Measurements from ENCODE around the gene CORO7.

The CORO7 gene

DNA sequence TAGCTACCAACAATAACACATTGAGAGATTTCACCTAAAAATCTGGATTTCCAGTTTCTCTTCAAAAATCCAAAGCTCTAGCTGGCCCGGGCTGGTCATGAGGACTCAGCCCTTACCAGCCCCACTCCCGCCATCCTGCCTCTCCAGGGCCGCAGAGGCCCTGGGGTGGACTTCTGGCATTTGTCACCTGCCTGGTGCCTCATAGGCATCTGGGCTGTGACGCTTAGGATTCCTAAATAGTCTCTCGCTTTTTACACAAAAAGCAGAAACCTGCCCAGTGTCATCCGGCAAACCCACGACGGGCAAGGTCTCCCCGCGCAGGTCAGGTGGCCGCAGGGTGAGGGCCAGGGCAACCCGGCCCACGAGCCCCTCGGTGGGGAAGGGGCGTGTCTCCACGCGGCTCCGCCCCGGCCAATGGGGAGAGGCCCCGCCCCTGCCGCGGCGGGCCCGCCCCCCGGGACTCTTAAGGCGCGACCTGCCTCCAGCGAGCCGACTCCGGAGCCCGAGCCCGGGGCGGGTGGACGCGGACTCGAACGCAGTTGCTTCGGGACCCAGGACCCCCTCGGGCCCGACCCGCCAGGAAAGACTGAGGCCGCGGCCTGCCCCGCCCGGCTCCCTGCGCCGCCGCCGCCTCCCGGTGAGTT lies 44.9 kb downstream of the CORO7 start, which contains the start of gene VASN:
TSS of gene VASN (plus strand) at position 492 of the 644 bp plus-strand sequence. CDS start 9,030 bp downstream, outside the sequence.
- peak; percentile 70 for DNase-seq (ENCODE audit: low spot score)

DNA sequence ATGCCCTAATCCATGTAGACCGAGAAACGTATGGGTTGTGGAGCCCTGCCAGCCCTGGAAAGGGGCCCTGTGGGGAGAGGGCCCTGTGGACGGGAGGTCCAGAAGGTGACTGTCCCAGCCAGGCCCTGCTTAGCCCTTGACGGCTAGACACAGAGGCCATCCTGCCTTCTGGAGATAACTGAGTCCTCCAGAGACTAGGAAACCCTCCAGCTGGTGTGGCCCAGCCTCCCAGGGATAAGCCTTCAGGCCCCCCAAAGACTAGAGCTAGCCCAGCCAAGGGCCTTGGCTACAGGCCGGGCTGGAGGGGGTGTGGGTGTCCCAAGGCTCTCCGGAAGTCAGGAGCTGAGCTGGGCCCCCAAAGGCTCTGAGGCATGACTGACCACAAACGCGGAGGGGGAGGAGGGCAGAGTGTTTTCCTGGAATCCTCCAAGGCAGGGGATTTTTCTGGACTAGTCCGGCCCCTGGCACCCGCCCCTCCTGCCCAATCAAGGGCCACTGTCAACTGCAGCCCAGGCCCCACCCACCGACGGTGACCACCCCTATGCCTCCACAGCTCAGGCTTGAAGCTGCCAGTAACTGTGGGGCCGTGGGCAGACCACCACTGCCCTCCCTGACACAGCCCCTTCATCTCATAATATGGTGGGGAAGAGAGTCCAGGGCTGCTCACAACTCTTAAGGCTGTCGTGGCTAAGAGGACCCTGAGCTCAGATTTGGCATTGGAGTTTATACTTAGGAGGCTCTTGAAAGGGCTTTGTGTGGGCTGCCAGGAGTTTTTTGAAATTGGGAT lies 45.6 kb downstream of the CORO7 start:
- DNase-seq (ENCODE audit: low spot score), result no peak

GRCh38 chr16:4370151-4370550 lies 46.2 kb downstream of the CORO7 start:
- DNase-seq (ENCODE audit: low spot score), result no peak

GRCh38 chr16:4369007-4369733 lies 47.2 kb downstream of the CORO7 start:
- DNase-seq (ENCODE audit: low spot score), result no peak

DNA sequence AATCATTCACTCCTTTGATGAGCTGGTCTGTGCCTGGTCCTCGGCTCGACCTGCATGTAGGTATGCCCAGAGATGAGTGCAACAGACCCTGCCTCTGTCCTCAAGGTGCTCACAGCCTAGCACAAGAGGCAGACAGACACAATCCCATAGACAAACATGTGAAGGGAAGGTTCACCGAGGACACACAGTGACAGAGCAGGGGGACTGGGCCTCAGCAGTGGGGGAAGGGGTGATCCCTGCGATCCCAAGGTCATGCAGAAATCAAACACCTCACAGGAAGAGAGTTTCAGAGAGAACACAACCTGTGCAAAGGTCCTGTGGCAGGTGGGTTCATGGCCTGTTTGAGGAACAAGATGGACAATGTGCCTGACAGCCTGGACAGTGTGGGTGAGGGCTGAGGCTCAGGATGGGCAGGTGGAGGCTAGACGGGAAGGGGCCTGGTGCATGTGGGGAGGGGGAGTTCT lies 49.0 kb downstream of the CORO7 start:
- DNase-seq (ENCODE audit: low spot score), result no peak

GRCh38 chr16:4366016-4366415 lies 50.4 kb downstream of the CORO7 start:
- no peak for DNase-seq (ENCODE audit: low spot score)

GRCh38 chr16:4365615-4366014 lies 50.8 kb downstream of the CORO7 start:
- no peak for DNase-seq (ENCODE audit: low spot score)

GRCh38 chr16:4365014-4365406 lies 51.4 kb downstream of the CORO7 start:
- DNase-seq (ENCODE audit: low spot score), result no peak

DNA sequence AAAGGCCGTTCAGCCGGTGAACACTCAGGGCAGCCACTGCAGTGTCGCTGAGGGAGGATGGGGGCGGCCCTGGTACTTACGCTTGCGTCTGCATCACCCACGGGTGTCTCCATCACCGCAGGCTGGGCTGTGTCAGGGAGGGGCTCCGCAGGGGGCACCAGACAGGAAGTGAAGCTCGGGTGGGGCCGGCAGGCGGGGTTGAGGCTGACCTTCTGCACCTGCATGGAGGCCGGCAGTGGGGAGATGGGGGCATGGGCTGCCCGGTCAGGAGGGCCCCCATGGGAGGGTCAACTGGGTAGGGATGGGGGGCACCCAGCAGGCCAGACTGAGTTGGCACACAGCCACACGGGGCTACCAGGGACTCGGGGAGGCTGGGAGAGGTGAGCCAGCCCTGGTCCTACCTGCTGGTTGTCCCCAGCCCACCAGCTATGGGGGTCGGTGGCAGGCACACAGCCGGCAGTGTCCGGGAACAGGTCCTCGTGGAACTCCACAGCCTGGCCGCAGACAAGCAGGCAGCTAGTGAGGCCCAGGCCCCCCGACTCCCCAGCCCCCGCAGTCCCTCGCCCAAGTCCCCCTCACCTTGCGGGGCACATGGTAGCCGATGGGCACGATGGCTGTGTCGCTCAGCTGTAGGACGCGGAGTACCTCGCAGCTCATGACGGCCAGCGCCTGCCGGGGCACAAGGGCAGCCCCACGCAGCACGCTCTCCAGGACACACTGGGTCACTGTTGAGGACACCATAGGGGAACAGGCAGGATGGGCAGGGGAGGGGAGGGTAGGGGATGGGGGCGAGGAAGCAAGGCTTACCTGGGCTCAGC lies 52.0 kb downstream of the CORO7 start:
- no peak for DNase-seq (ENCODE audit: low spot score)

DNA sequence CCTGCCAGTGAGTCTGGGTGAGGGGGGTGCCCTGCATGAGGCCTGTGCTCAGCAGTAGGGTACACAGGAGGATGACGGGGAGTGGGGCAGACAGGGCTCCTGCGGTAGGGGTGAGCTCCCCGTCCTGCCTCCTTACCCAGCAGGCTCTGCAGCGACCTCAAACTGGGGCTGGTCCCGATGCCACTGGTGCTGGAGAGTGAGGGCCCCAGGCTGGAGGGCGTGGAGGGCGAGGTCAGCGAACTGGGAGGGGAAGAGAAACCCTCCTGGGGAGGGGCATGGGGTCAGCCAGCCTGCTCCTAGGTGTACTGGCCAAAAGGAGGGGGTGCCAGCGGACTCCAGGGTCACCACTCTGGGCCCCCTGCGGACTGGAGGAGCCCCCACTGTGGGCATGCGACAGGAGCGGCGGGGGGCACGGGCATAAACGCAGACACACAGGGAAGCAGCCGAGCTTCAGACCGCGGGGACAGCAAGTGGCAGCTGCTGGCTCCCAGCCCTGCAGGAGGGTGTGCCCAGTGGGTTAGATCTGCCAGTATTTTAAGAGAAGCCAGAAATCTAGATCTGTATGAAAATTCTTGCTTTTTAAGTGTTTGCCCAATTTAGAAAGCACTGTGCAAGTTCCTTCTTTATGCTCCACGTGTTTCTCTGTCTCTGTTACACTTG lies 53.8 kb downstream of the CORO7 start:
- no peak for DNase-seq (ENCODE audit: low spot score)

DNA sequence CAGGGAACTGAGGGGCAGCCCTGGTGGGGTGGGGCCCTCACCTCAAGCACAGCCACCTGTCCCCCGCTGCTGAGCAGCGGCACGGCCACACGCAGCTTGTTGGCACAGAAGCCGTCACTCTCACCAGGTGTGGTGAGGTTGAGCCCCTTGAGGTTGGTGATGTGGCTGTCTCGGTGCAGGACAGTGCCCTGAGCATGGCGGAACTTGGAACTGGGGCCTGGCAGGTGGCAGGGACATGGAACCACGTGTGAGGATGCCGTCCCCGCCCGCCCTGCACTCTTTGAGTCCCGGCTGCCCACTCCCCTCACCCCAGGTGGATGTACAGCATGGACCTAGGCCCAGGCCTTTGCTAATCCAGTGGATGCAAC lies 54.5 kb downstream of the CORO7 start:
- DNase-seq (ENCODE audit: low spot score), result no peak

DNA sequence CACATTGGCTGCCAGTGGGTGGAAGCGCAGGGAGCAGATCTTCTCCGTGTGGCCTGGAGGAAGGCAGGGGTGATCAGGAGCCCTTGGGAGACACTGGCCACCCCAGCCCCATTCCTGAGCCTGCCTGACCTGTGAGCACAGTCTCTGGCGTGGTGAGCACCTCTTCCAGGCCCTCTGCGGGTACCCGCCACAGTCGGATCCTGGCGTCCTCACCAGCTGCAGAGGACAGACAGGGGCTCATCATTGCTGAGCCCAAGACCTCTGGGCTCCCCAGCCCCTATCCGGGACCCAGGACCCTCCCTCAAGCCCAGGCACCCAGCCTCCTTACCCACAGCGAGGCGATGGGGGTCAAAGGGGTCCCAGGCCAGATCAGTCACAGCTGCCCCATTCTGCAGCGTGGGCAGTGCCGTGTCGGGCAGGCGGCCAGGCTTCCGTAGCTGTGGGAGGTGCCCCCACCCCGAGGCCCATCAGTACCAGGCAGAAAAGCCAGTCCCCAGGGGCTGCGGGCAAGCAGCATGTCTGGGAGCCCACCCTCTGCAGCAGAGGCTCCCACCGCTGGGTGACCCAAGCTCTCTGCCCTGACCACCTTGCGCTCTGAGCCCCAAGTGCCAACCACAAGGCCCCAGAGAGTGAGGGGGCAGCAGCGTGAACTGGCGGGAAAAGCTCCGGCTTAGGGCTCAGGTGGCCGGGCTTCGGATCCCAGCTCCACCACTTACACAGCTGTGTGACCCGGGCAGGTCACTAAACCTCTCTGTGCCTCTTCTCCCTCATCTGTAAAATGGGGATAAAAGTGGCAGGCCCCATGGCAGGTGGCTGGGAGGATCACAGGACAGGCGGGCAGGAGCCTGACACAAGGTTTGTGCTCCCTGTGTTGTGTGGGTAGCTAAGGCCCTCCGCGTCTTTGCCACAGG lies 55.1 kb downstream of the CORO7 start:
- DNase-seq (ENCODE audit: low spot score), result no peak

GRCh38 chr16:4360538-4361021 lies 55.8 kb downstream of the CORO7 start:
- DNase-seq (ENCODE audit: low spot score), result no peak

DNA sequence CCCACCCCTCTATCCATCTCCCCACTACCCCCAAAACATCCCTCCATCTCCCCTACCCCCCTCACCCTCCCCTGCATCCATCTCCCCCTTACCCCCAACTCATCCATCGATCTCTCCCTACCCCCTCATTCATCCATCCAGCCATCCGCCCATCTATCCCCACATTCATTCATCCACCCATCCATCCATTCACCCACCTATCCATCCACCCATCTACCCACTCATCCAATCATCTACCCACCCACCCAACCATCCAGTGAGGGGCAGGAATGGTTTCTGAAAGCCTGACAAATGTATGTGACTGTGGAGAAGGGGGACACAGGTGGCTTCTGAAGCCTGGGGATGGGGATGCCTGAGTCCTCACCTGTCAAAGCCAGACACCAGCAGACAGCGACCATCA lies 56.5 kb downstream of the CORO7 start:
- DNase-seq (ENCODE audit: low spot score), result no peak

DNA sequence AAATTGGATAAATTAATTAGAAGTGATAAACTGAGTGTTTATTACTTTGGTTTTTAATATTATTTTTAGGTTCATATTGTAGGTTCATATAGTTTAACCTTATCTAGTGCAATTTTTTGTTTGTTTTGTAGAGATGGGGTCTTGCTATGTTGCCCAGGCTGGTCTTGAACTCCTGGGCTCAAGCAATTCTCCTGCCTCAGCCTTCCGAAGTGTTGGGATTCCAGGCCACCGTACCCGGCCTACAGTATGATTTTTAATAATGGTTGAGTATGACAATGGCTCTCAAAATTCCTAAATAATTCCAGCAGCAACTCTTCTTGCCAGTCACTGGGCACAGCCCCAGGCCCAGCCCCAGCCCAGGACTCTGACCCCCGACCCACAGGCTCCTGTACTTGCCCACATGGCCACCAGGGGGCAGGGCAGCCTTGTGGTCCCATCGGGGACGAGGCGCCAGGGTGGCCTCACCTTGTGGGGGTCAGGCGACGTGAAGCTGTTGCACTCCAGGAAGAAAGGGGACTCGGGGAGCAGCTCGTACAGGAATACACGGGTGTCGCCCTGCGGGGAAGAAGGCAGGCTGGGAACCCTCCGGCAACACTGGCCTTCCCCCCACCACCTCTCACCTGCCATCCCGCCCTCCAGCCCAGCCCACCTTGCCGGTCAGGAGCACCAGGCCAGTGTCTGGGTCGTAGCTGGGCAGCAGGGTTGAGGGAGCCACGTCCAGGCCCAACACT lies 57.4 kb downstream of the CORO7 start:
- no peak for DNase-seq (ENCODE audit: low spot score)

- no peak for DNase-seq (ENCODE audit: low spot score)
Measured at GRCh38 chr16:4358236-4358635, 58.2 kb downstream of the CORO7 start.

- DNase-seq (ENCODE audit: low spot score), result no peak
Measured at GRCh38 chr16:4356820-4357219, 59.6 kb downstream of the CORO7 start.

DNA sequence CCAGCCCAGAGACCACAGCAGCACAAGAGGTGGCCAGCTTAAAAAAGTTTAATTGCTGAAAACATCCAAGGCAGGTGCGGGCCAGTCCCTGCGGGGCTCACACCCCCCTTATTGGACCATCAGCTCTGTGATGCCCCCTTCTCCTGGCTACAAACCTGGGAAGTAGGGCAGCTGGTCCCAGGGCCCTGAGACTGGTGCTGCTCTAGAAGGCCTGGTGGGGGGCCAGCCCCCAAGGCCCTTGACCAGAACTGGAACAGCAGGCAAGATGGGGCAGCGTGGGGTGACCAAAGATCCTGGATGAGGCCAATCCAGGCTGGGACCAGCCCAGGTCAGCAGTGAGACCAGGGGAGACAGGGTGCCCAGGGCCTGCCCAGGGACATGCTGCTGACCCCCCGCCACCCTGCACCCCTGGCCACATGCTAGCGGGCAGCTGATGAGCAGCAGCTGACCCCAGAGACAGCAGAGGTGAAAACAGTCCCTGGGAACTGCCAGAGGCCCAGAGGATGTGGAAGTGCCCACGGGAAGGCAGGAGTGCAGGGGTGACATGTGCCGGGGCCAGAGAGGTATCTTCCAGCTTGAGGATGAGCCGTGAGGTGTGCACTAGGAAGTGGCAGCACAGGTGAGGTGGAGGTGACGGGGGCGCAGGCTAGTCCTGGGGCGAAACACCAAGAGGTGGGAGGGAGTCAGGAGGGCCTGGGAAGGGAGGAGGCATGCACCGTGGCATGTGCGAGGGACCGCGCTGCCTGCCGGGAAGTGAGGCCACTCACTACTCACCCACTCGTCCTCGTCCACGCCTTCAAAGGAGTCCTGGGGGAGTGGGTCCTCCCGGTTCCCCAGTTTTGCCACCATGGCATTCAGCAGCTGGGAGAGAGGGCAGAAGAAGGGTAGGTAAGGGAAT lies 61.6 kb downstream of the CORO7 start:
- DNase-seq (ENCODE audit: low spot score), result no peak

DNA sequence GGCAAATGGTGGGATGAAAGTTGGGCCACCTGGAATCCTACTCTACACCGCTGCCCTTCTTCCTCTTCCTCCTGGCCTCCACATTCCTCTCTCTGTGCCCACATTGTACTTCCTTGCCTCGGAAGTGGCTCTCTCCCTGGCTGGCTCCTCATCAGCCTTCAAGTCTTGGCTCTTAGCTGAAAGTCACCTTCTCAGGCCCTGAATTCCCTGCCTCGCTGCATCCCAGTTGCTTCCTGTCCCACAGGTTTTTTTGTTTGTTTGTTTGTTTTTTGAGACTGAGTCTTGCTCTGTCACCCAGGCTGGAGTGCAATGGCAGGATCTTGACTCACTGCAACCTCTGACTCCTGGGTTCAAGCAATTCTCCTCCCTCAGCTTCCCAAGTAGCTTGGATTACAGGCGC lies 62.7 kb downstream of the CORO7 start:
- no peak for DNase-seq (ENCODE audit: low spot score)
